GM12864 (cell line): Measurements from ENCODE around the gene NAALADL2.

ENCODE experiments used
- DNase-seq: peaks from one replicate; pipeline ENCODE4 v3.0.0-alpha.2; 2011; ENCODE audit warnings: low read depth
- H3K4me3 ChIP-seq: 2 replicates; pipeline ENCODE4 v1.5.1; 2011; ENCODE audit warnings: mild to moderate bottlenecking, low read depth, low read length, control low read depth
- CTCF ChIP-seq: IDR thresholded peaks from 2 replicates; pipeline ENCODE4 v1.5.1; 2011; ENCODE audit warnings: low read depth, mild to moderate bottlenecking, moderate library complexity, low read length, control low read depth, inconsistent platforms; ENCODE audit errors: missing control alignments

The NAALADL2 gene

GRCh38 chr3:174826069-174826468 lies 33.1 kb upstream of the NAALADL2 start:
- DNase-seq: no peak
- H3K4me3 ChIP-seq: no peak overlapping the region
- TF ChIP-seq CTCF: no peak

GRCh38 chr3:174844746-174845145 lies 14.4 kb upstream of the NAALADL2 start:
- H3K4me3 ChIP-seq: no peak overlapping the region
- DNase-seq: no peak
- no peak for TF ChIP-seq CTCF

GRCh38 chr3:174846055-174846454 lies 13.1 kb upstream of the NAALADL2 start:
- no peak overlapping the region for H3K4me3 ChIP-seq
- TF ChIP-seq CTCF: no peak

GRCh38 chr3:174854987-174855386 lies 4.1 kb upstream of the NAALADL2 start:
- DNase-seq: no peak
- H3K4me3 ChIP-seq: no peak overlapping the region
- TF ChIP-seq CTCF: no peak

More at GRCh38 chr3:174846055-174846454, 13.1 kb upstream of the NAALADL2 start:
- DNase-seq: no peak

- TF ChIP-seq CTCF: no peak
- H3K4me3 ChIP-seq: no peak overlapping the region
- DNase-seq: no peak
Observed at GRCh38 chr3:174857301-174857700, 1.8 kb upstream of the NAALADL2 start.

- no peak for TF ChIP-seq CTCF
- no peak overlapping the region for H3K4me3 ChIP-seq
- DNase-seq: no peak
Observed at GRCh38 chr3:174858353-174858752, 781 bp upstream of the NAALADL2 start.

- TF ChIP-seq CTCF: no peak
- DNase-seq: no peak
- H3K4me3 ChIP-seq: no peak overlapping the region
Observed at GRCh38 chr3:174859756-174860155, 622 bp downstream of the NAALADL2 start.
